GM13976 (cell line): Measurements from ENCODE around the gene ATG5.

Experiments used
- DNase-seq: peaks from one replicate; pipeline ENCODE4 v3.0.0; 2012; ENCODE audit warnings: low spot score
- CTCF ChIP-seq: IDR thresholded peaks from 2 replicates; pipeline ENCODE4 v1.5.1; 2012; ENCODE audit warnings: borderline replicate concordance, mild to moderate bottlenecking; ENCODE audit not compliant: insufficient read depth; ENCODE audit errors: extremely low read depth, missing control alignments, control extremely low read depth
- in situ Hi-C: fragments of 300-500 bp; cut with MboI; formaldehyde crosslinking; loops from one replicate; pipeline ENCODE4 v1.12.0; 2022; ENCODE audit warnings: low sequenced_read_pairs, mixed read lengths, inconsistent platforms; ENCODE audit not compliant: unreplicated experiment

Gene ATG5

GRCh38 chr6:106325336-106326178 is at the start of gene ATG5:
Gene ATG5 (minus strand): TSS chr6:106325760. CDS start chr6:106316208, 9,552 bp downstream.
- in situ Hi-C loops = loop anchor here (25.0 kb wide), 1 partner anchor 662 kb away; no protein-coding TSS in a partner anchor
- no peak for TF ChIP-seq CTCF
- peak; percentile 99 for DNase-seq

GRCh38 chr6:106373502-106374239 is 48.1 kb upstream of the ATG5 start:
- TF ChIP-seq CTCF = no peak
- in situ Hi-C loops = no loop called here
- no peak for DNase-seq

- no peak for TF ChIP-seq CTCF
- no peak for DNase-seq
Observed at GRCh38 chr6:106372838-106373501, 47.4 kb upstream of the ATG5 start.

GRCh38 chr6:106370639-106371038 is 45.1 kb upstream of the ATG5 start:
- TF ChIP-seq CTCF = no peak
- DNase-seq = no peak
- in situ Hi-C loops = no loop called here

More at GRCh38 chr6:106372838-106373501, 47.4 kb upstream of the ATG5 start:
- in situ Hi-C loops = no loop called here

- in situ Hi-C loops = no loop called here
- no peak for DNase-seq
- TF ChIP-seq CTCF = no peak
Observed at GRCh38 chr6:106369739-106370138, 44.2 kb upstream of the ATG5 start.

GRCh38 chr6:106363401-106364138 is 38.0 kb upstream of the ATG5 start:
- in situ Hi-C loops = no loop called here
- no peak for DNase-seq
- TF ChIP-seq CTCF = no peak
